NCI-H187 (cell line): ENCODE results near the gene ZMYM3.
A peak's percentile ranks its signal among the peaks of the same experiment; 100 is the strongest.
"Not testable (repeated sequence)": the region's sequence is repeated elsewhere in the genome, so short reads cannot be mapped to it uniquely, and the experiment has no call there.

Source experiments
- DNase-seq, 2 experiments: peaks; one replicate each; lab custom pipeline; 2025; lab: John Stamatoyannopoulos, UW

The ZMYM3 gene

DNA sequence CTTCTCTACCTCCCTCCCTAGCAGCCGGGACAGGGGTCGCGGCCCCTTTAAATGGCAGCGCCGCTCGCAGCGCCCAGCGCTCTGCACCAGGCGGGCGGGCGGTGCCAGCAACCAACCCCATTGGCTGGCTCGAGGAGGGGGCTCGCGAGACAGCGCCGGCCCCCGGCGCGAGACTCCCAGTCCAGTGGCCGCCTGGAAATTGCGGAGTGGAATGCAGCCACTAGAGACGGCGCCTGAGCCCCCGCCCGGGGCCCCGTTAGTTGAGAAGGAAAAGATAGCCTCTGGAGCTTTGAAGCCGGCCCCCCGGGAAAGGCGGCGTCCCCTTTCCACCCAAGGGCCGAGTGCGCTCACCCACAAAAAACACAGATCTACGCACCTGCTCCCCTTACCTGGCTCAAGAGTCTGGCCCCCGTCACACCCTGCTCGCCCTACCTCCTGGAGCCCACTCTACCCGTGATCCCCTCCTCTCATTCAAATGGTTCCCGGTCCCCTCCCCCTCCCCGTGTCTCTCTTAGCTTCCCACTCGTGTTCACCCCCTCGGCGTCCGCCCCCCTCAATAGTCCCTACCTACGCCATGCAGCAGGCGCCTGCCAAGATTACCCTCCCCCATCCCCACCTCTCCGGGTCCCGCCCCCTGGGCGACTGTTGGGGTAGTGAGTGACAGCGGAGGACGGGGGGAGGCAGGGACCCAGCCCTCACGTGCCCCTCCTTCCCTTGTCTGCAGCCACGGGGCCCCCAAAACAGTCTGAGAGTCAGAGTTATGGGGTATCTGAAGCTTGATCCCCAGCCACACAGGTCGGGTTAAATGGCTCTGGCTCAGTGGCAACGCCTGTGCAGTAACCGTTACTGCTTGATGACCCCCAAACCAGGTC lies at the start of gene ZMYM3:
TSS of gene ZMYM3 (minus strand) at position 49 of the 872 bp plus-strand sequence. CDS start 885 bp downstream, outside the sequence.
- DNase-seq: peak; percentile 53 to 55

DNA sequence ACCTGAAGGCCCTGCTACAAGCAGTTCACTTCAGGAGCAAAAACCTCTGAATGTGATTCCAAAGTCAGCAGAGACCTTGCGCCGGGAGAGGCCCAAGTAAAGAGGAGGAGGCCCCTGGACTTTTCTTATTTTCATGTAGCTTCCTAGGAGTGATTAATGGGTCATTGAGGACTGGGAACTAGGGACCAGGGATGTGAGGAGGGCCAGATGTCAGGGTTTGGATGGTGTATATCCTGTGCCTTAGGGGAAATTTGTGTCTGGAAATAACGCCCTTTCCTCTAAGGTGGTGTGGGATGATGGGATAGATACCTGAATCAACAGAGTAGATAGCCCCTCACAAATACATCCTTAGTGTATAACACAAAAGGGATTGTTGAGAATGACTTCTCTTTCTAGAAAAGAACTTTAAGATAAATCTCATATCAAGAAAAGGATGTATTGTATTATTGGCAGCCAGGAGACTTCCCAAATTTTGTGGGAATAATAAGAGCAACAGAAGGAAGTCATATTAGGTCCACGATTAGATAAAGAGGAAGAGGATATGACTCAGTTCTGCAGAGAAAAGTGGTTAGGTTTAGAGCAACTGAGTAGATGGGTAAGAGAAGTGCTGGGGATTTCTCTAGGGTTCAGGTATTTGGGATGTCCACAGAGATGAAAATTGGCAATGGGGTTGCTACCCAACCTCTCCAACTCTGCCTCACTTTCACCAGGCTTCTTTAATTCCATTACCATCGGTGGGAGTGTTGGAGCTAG lies 48.7 kb upstream of the ZMYM3 start:
- DNase-seq: no peak

DNA sequence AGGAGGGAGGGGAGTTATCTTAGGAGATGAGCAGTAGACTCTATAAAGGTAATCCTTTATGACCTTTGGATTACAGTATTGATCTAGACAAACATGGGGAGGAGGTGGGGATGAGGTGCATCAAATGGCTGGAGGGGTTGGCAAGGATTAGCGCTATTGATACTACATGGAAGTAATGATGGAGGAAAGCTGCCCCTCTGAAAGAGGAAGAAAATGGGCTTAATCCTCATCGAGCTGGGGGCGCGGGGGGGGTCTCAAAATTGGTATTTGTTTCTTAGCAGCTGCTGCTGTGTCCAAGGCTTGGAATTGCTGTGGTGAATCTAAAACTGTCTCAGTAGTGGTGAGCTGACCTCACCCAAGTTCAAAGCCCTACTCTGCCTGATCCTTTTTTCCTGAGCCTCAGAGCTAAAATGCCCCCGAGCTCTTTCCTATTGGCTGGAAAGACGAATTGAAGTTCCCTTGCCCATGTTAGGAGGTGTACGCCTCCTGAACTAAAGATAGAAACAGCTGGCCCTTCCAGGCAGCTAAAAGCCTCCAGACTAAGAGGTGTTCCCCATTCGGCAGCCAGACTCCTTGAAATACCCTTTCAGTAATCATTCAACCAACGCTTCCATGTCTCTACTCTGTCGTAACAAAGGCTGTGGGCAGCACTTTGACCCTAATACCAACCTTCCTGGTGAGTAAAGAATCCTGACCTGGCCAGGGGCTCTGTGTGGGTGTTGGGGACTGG lies 47.4 kb upstream of the ZMYM3 start, which contains the start of gene ITGB1BP2:
TSS of gene ITGB1BP2 (plus strand) at position 556 of the 730 bp plus-strand sequence. CDS start at position 613, 57 bp downstream.
- no peak for DNase-seq

DNA sequence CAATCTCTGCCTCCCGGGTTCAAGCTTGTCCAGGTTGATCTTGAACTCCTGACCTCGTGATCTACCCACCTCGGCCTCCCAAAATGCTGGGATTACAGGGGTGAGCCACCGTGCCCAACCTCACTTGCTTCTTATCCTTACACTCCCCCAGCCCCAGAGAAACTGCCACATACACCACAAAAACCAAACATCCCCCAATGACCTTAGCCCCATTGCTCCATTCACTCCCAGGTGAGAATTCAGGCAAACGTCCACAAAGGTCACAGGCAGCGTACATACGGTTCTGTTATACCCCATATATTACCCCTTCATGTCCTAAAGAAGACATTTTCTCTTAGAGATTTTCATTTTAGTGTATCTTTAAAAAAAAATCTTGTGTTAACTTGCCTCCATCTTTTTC lies 46.6 kb upstream of the ZMYM3 start:
- not testable (repeated sequence) for DNase-seq

DNA sequence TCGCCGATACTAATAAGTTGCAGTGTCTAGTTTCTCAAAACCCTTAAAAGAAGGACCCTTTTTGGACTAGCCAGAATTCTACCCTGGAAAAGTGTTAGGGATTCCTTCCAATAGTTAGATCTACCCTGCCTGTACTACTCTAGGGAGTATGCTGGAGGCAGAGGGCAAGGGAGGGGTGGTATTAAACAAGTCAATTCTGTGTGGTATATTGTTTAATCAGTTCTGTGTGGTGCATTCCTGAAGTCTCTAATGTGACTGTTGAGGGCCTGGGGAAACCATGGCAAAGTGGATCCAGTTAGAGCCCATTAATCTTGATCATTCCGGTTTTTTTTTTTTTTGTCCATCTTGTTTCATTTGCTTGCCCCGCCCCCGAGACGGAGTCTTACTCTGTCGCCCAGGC lies 46.1 kb upstream of the ZMYM3 start:
- DNase-seq: not testable (repeated sequence)

DNA sequence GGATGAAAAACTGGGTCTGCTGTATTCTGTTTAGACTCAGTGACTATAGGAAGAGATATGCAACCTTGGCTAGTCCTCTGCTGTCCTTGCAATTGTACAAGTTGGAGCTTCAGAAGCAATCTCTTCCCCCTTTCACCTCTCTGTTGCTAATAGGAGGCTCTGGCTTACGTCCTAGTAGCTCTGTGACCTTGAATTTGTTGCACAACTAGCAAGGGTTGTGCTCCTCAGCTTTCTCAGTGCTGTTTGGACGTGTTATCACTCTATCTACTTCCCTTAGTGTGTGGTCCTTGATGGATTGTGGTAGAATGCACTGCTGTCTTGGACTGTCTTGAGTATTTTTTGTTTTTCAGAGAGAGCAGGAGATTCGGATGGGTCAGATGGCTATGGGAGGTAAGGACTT lies 44.2 kb upstream of the ZMYM3 start:
- no peak for DNase-seq

GRCh38 chrX:71296806-71297205 lies 42.9 kb upstream of the ZMYM3 start:
- no peak for DNase-seq

GRCh38 chrX:71292669-71293365 lies 38.9 kb upstream of the ZMYM3 start:
- no peak for DNase-seq

GRCh38 chrX:71291381-71291780 lies 37.4 kb upstream of the ZMYM3 start:
- DNase-seq: no peak

GRCh38 chrX:71285929-71286328 lies 32.0 kb upstream of the ZMYM3 start:
- DNase-seq: no peak

- peak; percentile 93 to 98 for DNase-seq
Measured at GRCh38 chrX:71283403-71284143, 29.6 kb upstream of the ZMYM3 start, which contains the start of gene NONO. Gene NONO (plus strand): TSS chrX:71283635. CDS start chrX:71290638, 7,003 bp downstream.

GRCh38 chrX:71282514-71283402 lies 28.8 kb upstream of the ZMYM3 start:
- peak in 1 of 2 experiments; percentile 98 for DNase-seq

GRCh38 chrX:71281300-71281699 lies 27.4 kb upstream of the ZMYM3 start:
- DNase-seq: not testable (repeated sequence)

GRCh38 chrX:71272313-71272712 lies 18.4 kb upstream of the ZMYM3 start:
- DNase-seq: not testable (repeated sequence)

DNA sequence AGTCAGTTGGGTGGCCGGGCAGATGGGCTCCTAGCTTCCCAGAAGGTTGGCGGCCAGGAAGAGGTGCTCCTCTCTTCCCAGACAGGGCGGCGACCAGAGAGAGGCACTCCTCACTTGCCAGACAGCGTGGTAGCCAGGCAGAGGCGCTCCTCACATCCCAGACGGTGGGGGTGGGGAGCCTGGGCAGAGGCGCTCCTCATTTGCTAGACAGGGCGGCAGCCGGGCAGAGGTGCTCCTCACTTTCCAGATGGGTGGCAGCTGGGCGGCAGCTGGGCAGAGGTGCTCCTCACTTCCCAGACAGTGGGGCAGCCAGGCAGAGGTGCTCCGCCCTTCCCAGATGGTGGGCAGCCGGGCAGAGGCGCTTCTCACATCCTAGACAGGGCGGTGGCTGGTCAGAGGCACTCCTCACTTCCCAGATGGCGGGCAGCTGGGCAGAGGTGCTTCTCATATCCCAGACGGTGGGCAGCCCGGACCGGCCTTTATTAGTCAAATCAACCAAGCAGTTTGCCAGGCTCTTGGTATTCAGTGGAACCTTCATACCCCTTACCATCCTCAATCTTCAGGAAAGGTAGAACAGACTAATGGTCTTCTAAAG lies 16.0 kb upstream of the ZMYM3 start:
- no peak for DNase-seq

DNA sequence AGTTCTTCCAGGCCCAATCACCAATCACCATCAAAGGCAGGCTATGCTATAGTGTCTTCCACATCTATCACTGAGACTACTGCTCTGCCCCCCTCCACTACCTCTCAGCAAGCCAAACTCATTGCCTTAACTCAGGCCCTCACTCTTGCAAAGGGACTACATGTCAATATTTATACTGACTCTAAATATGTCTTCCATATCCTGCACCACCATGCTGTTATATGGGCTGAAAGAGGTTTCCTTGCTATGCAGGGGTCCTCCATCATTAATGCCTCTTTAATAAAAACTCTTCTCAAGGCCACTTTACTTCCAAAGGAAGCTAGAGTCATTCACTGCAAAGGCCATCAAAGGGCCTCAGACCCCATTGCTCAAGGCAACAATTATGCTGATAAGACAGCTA lies 14.7 kb upstream of the ZMYM3 start:
- not testable (repeated sequence) for DNase-seq

- no peak for DNase-seq
Measured at GRCh38 chrX:71256856-71257255, 2.9 kb upstream of the ZMYM3 start.

GRCh38 chrX:71256051-71256450 lies 2.1 kb upstream of the ZMYM3 start:
- no peak for DNase-seq
